SH-SY5Y (cell line): ENCODE measurements around the gene LRRC7.

Source experiments
- GATA2 ChIP-seq: IDR thresholded peaks from 2 replicates; pipeline ENCODE4 v1.6.1; 2011; ENCODE audit warnings: mild to moderate bottlenecking, low read depth, low read length
- GATA3 ChIP-seq: IDR thresholded peaks from 2 replicates; pipeline ENCODE4 v1.6.1; 2011; ENCODE audit warnings: low read depth, mild to moderate bottlenecking, low read length, moderate library complexity

LRRC7 gene

GRCh38 chr1:69835955-69836354 is 268.2 kb downstream of the LRRC7 start:
- TF ChIP-seq GATA2 (no peak), GATA3 (no peak)

GRCh38 chr1:69836971-69837636 is 269.4 kb downstream of the LRRC7 start:
- no peak for TF ChIP-seq GATA2
- TF ChIP-seq GATA3: no peak

GRCh38 chr1:69842326-69842725 is 274.6 kb downstream of the LRRC7 start:
- TF ChIP-seq GATA2 (no peak), GATA3 (no peak)

GRCh38 chr1:69845655-69846054 is 277.9 kb downstream of the LRRC7 start:
- TF ChIP-seq GATA2: no peak

GRCh38 chr1:69846267-69846666 is 278.5 kb downstream of the LRRC7 start:
- no peak for TF ChIP-seq GATA3
- no peak for TF ChIP-seq GATA2

- TF ChIP-seq GATA2: no peak
- TF ChIP-seq GATA3: no peak
Observed at GRCh38 chr1:69847670-69848069, 279.9 kb downstream of the LRRC7 start.

- TF ChIP-seq GATA3: no peak
- TF ChIP-seq GATA2: no peak
Observed at GRCh38 chr1:69852151-69852550, 284.4 kb downstream of the LRRC7 start.

GRCh38 chr1:69852706-69853105 is 285.0 kb downstream of the LRRC7 start:
- TF ChIP-seq GATA2: no peak
- TF ChIP-seq GATA3: no peak

GRCh38 chr1:69858534-69858933 is 290.8 kb downstream of the LRRC7 start:
- no peak for TF ChIP-seq GATA2
- TF ChIP-seq GATA3: no peak

GRCh38 chr1:69861641-69862040 is 293.9 kb downstream of the LRRC7 start:
- no peak for TF ChIP-seq GATA3

GRCh38 chr1:69862906-69863305 is 295.2 kb downstream of the LRRC7 start:
- TF ChIP-seq GATA3 (no peak), GATA2 (no peak)

GRCh38 chr1:69863704-69864103 is 296.0 kb downstream of the LRRC7 start:
- TF ChIP-seq GATA3 (no peak), GATA2 (no peak)

- TF ChIP-seq GATA3: no peak
- no peak for TF ChIP-seq GATA2
Observed at GRCh38 chr1:69871412-69871811, 303.7 kb downstream of the LRRC7 start.

GRCh38 chr1:69878338-69878737 is 310.6 kb downstream of the LRRC7 start:
- TF ChIP-seq GATA3 (no peak), GATA2 (no peak)

- no peak for TF ChIP-seq GATA3
- TF ChIP-seq GATA2: no peak
Observed at GRCh38 chr1:69888657-69889056, 320.9 kb downstream of the LRRC7 start.

GRCh38 chr1:69898403-69898947 is 330.8 kb downstream of the LRRC7 start:
- peak; percentile 64 for TF ChIP-seq GATA2
- peak; percentile 12; the same call in 1 of the 2 replicates for TF ChIP-seq GATA3
